Activated CD4-positive, alpha-beta T cell treated with anti-CD3 and anti-CD28 coated beads, Interleukin-2, amount 50 U/mL, for 24 hours (primary cell): ENCODE measurements around the gene ZC3H15.
"Not testable (repeated sequence)": the region's sequence is repeated elsewhere in the genome, so short reads cannot be mapped to it uniquely, and the experiment has no call there.

Experiments
- DNase-seq, 2 donors: peaks; one replicate each; pipeline ENCODE4 v3.0.0-alpha.2; 2020; ENCODE audit warnings: low read depth in 1 of 2, low spot score in 1 of 2

The ZC3H15 gene

GRCh38 chr2:186485871-186486650 is at the start of gene ZC3H15:
ZC3H15 (plus strand) TSS chr2:186486260; CDS start chr2:186486383, 123 bp downstream.
- DNase-seq, result peak; percentile 89 to 95

GRCh38 chr2:186437719-186438118 is 48.3 kb upstream of the ZC3H15 start:
- DNase-seq, result no peak

GRCh38 chr2:186439673-186440095 is 46.4 kb upstream of the ZC3H15 start:
- not testable (repeated sequence) for DNase-seq

- no peak for DNase-seq
Observed at GRCh38 chr2:186440506-186440905, 45.6 kb upstream of the ZC3H15 start.

DNA sequence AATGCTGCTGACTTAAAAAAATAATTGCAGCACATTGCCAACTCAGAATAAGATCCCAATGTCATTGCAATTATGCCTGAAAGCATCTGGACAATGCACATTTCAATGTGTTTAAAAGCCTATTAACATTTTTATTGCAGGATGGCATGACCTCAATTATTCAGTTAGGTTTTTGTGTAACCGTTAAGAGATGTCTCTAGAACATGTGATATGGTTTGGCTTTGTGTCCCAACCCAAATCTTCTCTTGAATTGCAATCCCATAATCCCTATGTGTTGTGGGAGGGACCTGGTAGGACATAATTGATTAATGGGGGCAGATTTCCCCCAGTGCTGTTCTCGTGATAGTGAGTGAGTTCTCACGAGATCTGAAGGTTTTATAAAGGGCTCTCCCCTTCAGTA is 43.2 kb upstream of the ZC3H15 start:
- no peak for DNase-seq

- no peak for DNase-seq
Observed at GRCh38 chr2:186443851-186444250, 42.2 kb upstream of the ZC3H15 start.

GRCh38 chr2:186445506-186445905 is 40.6 kb upstream of the ZC3H15 start:
- DNase-seq, result no peak

GRCh38 chr2:186455613-186456012 is 30.4 kb upstream of the ZC3H15 start:
- no peak for DNase-seq

DNA sequence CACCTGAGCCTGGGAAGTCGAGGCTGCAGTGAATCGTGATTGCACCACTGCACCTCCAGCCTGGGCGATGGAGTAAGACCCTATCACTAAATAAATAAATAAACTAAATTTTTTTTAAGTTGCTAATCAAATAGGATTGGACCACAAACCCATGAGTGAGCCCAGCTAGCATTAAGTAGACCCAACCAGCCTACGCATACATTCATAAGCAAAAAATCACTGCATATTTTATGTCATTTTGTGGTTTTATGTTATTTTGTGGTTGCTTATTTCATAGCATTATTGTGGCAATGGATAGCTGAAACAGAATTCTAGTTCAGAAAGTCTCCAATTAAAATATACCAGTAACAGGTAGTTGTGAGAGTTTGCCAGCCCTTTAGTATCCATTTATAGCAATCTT is 29.1 kb upstream of the ZC3H15 start:
- no peak for DNase-seq

GRCh38 chr2:186457908-186458307 is 28.2 kb upstream of the ZC3H15 start:
- no peak for DNase-seq

- no peak for DNase-seq
Observed at GRCh38 chr2:186459009-186459408, 27.1 kb upstream of the ZC3H15 start.

DNA sequence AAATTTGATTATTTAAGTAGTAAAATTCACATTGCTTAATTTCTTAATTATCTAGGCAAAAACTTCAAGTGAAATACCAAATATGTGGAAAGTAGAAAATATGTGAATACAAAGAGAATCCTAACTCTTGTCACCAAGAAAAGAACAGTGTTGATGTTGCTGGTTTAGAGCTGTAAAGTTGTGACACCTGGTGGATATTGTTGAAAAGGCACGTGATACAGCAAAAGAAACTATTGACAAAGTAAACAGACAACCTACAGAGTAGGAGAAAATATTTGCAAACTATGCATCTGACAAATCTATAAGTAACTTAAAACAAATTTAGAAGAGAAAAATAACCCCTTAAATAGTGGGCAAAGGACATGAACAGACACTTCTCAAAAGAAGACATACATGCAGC is 25.6 kb upstream of the ZC3H15 start:
- DNase-seq, result no peak

DNA sequence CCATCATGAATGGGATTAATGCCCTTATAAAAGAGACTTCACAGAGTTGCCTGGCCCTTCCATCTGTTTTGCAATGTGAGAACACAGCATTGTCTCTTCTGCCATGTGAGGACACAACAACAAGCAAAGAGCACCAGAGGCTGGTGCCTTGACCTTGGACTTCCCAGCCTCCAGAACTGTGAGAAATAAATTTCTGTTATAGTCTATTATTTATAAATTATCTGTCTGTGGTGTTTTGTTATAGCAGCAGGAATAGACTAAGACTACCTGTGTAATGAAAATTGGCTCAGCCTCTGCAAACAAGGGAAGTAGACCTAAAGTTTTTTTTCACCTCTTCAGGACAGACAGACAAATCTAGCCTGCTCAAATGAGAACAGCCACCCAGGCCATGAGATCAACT is 19.3 kb upstream of the ZC3H15 start:
- no peak for DNase-seq

DNA sequence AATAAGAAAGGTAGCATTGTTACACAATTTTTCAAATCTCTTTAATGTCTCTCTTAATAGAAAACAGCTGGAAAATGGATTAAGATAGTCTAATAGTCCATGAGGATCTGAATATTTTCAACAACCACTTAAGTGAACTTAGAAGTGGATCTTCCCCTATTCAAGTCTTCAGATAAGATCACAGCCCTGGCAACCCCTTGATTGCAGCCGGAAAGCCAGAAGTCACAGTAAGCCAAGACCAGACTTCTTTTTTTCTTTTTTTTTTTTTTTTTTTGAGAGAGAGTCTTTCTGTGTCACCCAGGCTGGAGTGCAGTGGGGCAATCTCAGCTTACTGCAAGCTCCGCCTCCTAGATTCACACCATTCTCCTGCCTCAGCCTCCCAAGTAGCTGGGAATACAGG is 18.6 kb upstream of the ZC3H15 start:
- no peak for DNase-seq

DNA sequence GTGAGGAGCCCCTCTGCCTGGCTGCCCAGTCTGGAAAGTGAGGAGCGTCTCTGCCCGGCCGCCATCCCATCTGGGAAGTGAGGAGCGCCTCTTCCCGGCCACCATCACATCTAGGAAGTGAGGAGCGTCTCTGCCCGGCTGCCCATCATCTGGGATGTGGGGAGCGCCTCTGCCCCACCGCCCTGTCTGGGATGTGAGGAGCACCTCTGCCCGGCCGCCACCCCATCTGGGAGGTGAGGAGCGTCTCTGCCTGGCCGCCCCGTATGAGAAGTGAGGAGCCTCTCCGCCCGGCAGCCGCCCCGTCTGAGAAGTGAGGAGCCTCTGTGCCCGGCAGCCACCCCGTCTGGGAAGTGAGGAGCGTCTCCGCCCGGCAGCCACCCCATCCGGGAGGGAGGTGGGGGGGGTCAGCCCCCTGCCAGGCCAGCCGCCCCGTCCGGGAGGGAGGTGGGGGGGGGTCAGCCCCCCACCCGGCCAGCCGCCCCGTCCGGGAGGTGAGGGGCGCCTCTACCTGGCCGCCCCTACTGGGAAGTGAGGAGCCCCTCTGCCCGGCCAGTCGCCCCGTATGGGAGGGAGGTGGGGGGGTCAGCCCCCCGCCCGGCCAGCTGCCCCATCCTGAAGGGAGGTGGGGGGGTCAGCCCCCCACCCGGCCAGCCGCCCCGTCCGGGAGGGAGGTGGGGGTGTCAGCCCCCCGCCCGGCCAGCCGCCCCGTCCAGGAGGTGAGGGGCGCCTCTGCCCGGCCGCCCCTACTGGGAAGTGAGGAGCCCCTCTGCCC is 13.2 kb upstream of the ZC3H15 start:
- not testable (repeated sequence) for DNase-seq

GRCh38 chr2:186474239-186474638 is 11.8 kb upstream of the ZC3H15 start:
- not testable (repeated sequence) for DNase-seq

- no peak for DNase-seq
Observed at GRCh38 chr2:186477790-186478189, 8.3 kb upstream of the ZC3H15 start.

GRCh38 chr2:186480991-186481390 is 5.1 kb upstream of the ZC3H15 start:
- no peak for DNase-seq

DNA sequence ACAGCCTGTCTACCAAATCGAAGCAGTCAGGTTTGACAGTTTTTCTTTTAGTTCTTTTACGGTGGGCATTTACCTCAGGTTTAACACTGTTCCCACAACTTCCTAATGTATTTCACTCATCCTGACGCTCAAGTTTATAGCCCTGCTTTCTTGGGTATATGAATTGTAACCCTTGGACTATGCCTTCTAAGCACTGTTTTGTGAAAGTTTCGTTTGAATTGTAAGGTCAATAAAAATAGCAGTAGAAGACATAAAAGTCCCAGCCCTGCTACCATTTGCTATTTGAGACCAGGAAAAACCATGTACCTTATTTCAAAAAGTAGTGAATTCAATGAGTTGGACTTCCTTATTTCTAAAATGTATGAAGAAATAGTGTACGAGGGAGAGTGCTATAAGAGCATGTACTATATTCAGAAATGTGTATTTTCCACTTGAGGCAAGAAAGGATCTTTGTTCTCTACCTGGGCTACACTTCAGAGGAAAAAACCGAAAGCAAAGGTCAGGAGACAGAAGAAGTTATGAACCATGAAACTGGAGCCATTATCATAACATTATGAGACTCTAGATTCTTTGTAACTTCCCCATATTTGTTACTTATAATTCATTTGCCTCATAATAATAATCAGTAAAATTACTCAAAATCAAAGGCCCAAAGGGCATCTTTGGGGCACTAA is 1.9 kb upstream of the ZC3H15 start:
- no peak for DNase-seq

GRCh38 chr2:186485576-186485870 is 537 bp upstream of the ZC3H15 start:
- no peak for DNase-seq

- peak in 1 of 2 donors; percentile 3 for DNase-seq
Observed at GRCh38 chr2:186486651-186487647, 889 bp downstream of the ZC3H15 start.
